HCT116 (cell line): Measurements from ENCODE around the gene MGME1. TPM values are rescaled to one million over a fixed set of nuclear protein-coding genes. Genes with fewer than 3 reads are reported as not detected.

Experiments
- ATAC-seq: fragments of 200-7000 bp; cut with Tn5 transposase; 2 replicates; pipeline ENCODE4 v1.9.1; 2020; ENCODE audit warnings: mild to moderate bottlenecking, moderate library complexity
- BruUV-seq: library from RNA; stranded (reverse); fragments of 400-500 nt; replicated peaks from 2 replicates; lab custom pipeline; 2021; lab: Mats Ljungman, UMichigan
- CTCF ChIA-PET: fragments of 300-600 bp; sonication (Branson Sonifier 250); formaldehyde crosslinking; loops from one replicate; lab custom pipeline; 2021; ENCODE audit warnings: antibody characterized with exemption; lab: Charles Lee
- POLR2A ChIA-PET: fragments of 300-600, 350-600 bp; sonication (Branson Sonifier 250); formaldehyde crosslinking; loops from one replicate; lab custom pipeline; 2021; ENCODE audit warnings: antibody characterized with exemption; lab: Charles Lee
- RAD21 ChIA-PET, 2 experiments: fragments of 300-600 bp; sonication (Branson Sonifier 250); formaldehyde crosslinking; loops; one replicate each; lab custom pipeline; 2023; ENCODE audit warnings: low total read pairs in 2 of 2; ENCODE audit not compliant: uncharacterized antibody in 2 of 2, unreplicated experiment in 2 of 2, low non-redundant PET in 1 of 2; lab: Charles Lee
- DNase-seq: peaks from one replicate; pipeline ENCODE4 v3.0.0-alpha.2; 2010; ENCODE audit warnings: low read depth, low spot score
- H2AFZ ChIP-seq: fragments of 200-600 bp; shearing (Covaris generic), sonication (generic); 2 replicates; pipeline ENCODE4 v1.6.1; 2017; ENCODE audit warnings: low read depth, mixed run types, mixed read lengths, antibody characterized with exemption, low read length; ENCODE audit not compliant: poor library complexity, severe bottlenecking
- H3K27ac ChIP-seq: 2 replicates; pipeline ENCODE4 v1.5.1; 2012; ENCODE audit warnings: low read depth, low read length
- H3K27me3 ChIP-seq: fragments of 200-600 bp; sonication (generic); 2 replicates; pipeline ENCODE4 v1.6.1; 2016; ENCODE audit warnings: mixed run types, low read length, mixed read lengths; ENCODE audit not compliant: insufficient read depth
- H3K36me3 ChIP-seq, 2 experiments: fragments of 200-500 bp in 1 of 2; fragments of 200-600 bp in 1 of 2; sonication (Bioruptor generic) in 1 of 2; sonication (generic) in 1 of 2; 2 replicates each; pipeline versions ENCODE4 v1.5.1 to v1.6.1; 2014 to 2016; ENCODE audit warnings: low read length in 2 of 2, inconsistent platforms in 1 of 2, mixed read lengths in 1 of 2, mixed run types in 1 of 2; ENCODE audit not compliant: insufficient read depth in 2 of 2, control insufficient read depth in 1 of 2
- H3K4me1 ChIP-seq, 2 experiments: fragments of 200-600 bp in 1 of 2; sonication (generic) in 1 of 2; 2 replicates each; pipeline versions ENCODE4 v1.5.1 to v1.6.1; 2012 to 2017; ENCODE audit warnings: low read length in 2 of 2, inconsistent platforms in 1 of 2, mild to moderate bottlenecking in 1 of 2, mixed read lengths in 1 of 2, mixed run types in 1 of 2, moderate library complexity in 1 of 2; ENCODE audit not compliant: insufficient read depth in 2 of 2, control insufficient read depth in 1 of 2
- H3K4me2 ChIP-seq: fragments of 200-600 bp; sonication (generic); 2 replicates; pipeline ENCODE4 v1.6.1; 2017; ENCODE audit warnings: mixed run types, low read length, mixed read lengths
- H3K4me3 ChIP-seq, 2 experiments: fragments of 200-600 bp in 1 of 2; sonication (generic) in 1 of 2; replicated peaks in 1 of 2; 2 replicates each; pipeline ENCODE4 v1.5.1; 2011 to 2016; ENCODE audit warnings: low read length in 2 of 2, control low read depth in 1 of 2, low read depth in 1 of 2, mild to moderate bottlenecking in 1 of 2, mixed read lengths in 1 of 2, mixed run types in 1 of 2
- H3K79me2 ChIP-seq: fragments of 200-600 bp; sonication (generic); 2 replicates; pipeline ENCODE4 v1.6.1; 2017; ENCODE audit warnings: mild to moderate bottlenecking, mixed run types, low read length, moderate library complexity, mixed read lengths; ENCODE audit not compliant: insufficient read depth
- H3K9ac ChIP-seq: fragments of 200-600 bp; sonication (generic); 2 replicates; pipeline ENCODE4 v1.6.1; 2016; ENCODE audit warnings: low read length, mixed read lengths
- H3K9me2 ChIP-seq: fragments of 200-600 bp; sonication (generic), shearing (Covaris generic); 2 replicates; pipeline ENCODE4 v1.6.1; 2017; ENCODE audit warnings: mixed run types, mild to moderate bottlenecking, moderate library complexity; ENCODE audit not compliant: insufficient read depth
- H3K9me3 ChIP-seq, 2 experiments: fragments of 200-500 bp in 1 of 2; fragments of 200-600 bp in 1 of 2; sonication (Bioruptor generic) in 1 of 2; sonication (generic) in 1 of 2; 2 replicates each; pipeline ENCODE4 v1.6.1; 2014 to 2017; ENCODE audit warnings: low read length in 2 of 2, mixed read lengths in 2 of 2, inconsistent platforms in 1 of 2, low read depth in 1 of 2, mild to moderate bottlenecking in 1 of 2, mixed run types in 1 of 2, moderate library complexity in 1 of 2; ENCODE audit not compliant: control insufficient read depth in 1 of 2, insufficient read depth in 1 of 2
- H4K20me1 ChIP-seq: fragments of 200-600 bp; sonication (generic), shearing (Covaris generic); 2 replicates; pipeline ENCODE4 v1.6.1; 2017; ENCODE audit warnings: mixed run types, mild to moderate bottlenecking, moderate library complexity; ENCODE audit not compliant: insufficient read depth
- CTCF ChIP-seq, 3 experiments: fragments of 200-600 bp in 1 of 3; sonication (generic) in 1 of 3; IDR thresholded peaks in 2 of 3; conservative IDR thresholded peaks in 1 of 3; 2 replicates each; pipeline ENCODE4 v1.5.1; 2012 to 2017; ENCODE audit warnings: low read depth in 2 of 3, low read length in 2 of 3, antibody characterized with exemption in 1 of 3, borderline replicate concordance in 1 of 3, control low read depth in 1 of 3, mild to moderate bottlenecking in 1 of 3, mixed read lengths in 1 of 3, mixed run types in 1 of 3, moderate library complexity in 1 of 3; ENCODE audit not compliant: insufficient read depth in 1 of 3
- POLR2A ChIP-seq: IDR thresholded peaks from 2 replicates; pipeline ENCODE4 v1.7.0; 2011; ENCODE audit warnings: borderline replicate concordance; ENCODE audit not compliant: insufficient read depth, insufficient read length; ENCODE audit errors: extremely low read depth
- POLR2AphosphoS5 ChIP-seq: IDR thresholded peaks from 2 replicates; pipeline ENCODE4 v1.6.1; 2011; ENCODE audit warnings: mild to moderate bottlenecking, low read depth, low read length, moderate library complexity
- RAD21 ChIP-seq: IDR thresholded peaks from 2 replicates; pipeline ENCODE4 v1.6.1; 2012; ENCODE audit warnings: low read depth, mild to moderate bottlenecking
- SRF ChIP-seq: IDR thresholded peaks from 2 replicates; pipeline ENCODE4 v1.6.1; 2012; ENCODE audit warnings: low read depth
- YY1 ChIP-seq: IDR thresholded peaks from 2 replicates; pipeline ENCODE4 v1.6.1; 2011; ENCODE audit warnings: low read length, low read depth, moderate library complexity, mild to moderate bottlenecking; ENCODE audit not compliant: insufficient replicate concordance; ENCODE audit errors: extremely low read depth
- ZBTB33 ChIP-seq: IDR thresholded peaks from 2 replicates; pipeline ENCODE4 v1.6.1; 2011; ENCODE audit warnings: mild to moderate bottlenecking, low read length, moderate library complexity; ENCODE audit not compliant: insufficient replicate concordance; ENCODE audit errors: extremely low read depth
- ZNF274 ChIP-seq: fragments of 200-500 bp; sonication (Bioruptor generic); IDR thresholded peaks from 2 replicates; pipeline ENCODE4 v1.6.1; 2014; ENCODE audit warnings: mild to moderate bottlenecking, low read depth, low read length, inconsistent platforms
- intact Hi-C: fragments of 100-400 bp; cut with micrococcal nuclease; formaldehyde crosslinking; loops from 2 replicates; pipeline ENCODE4 v1.10.0; 2022
- total RNA-seq: library from RNA; stranded (reverse); gene quantifications from one replicate; pipeline ENCODE4 v1.2.1, GENCODE V29; 2021; ENCODE audit not compliant: unreplicated experiment
- TF ChIP-seq, protein P1 (sequence below): IDR thresholded peaks from 2 replicates; pipeline ENCODE4 v1.6.1; 2012; ENCODE audit warnings: low read depth

Gene MGME1
- total RNA-seq, 1 experiment from 2014 or later, result 37.1 TPM

- TF ChIP-seq POLR2AphosphoS5, result no peak
Measured at GRCh38 chr20:17936761-17937732, 31.8 kb upstream of the MGME1 start (continued).

- Histone ChIP-seq H3K4me2 (no peak overlapping the region), H2AFZ (no peak overlapping the region), H3K9me3 (no peaks in the 10 kb centered on the region), H3K9ac (no peak overlapping the region), H3K4me3 (no peak overlapping the region), H3K9me2 (no peaks in the 10 kb centered on the region), H3K4me1 (peaks cover 0 to 11% of the 10 kb centered on the region in 2 experiments; a peak in 1 of 4 replicates), H3K79me2 (0 out of 2 replicates have a peak, but pooled peaks cover 3% of the 10 kb centered on the region), H3K27me3 (no peaks in the 10 kb centered on the region), H4K20me1 (peaks cover 4% of the 10 kb centered on the region; the same call in 1 of the 2 replicates), H3K27ac (peak overlapping the region; percentile 24; the same call in 1 of the 2 replicates), H3K36me3 (peaks cover 22 to 26% of the 10 kb centered on the region in 2 experiments)
- ATAC-seq, result peak; percentile 85
- intact Hi-C loops, result loop anchor here (1.0 to 5.0 kb wide), 4 partner anchors 258 to 434 kb away; no protein-coding TSS in a partner anchor
- no TSS peak for BruUV-seq
- peak; percentile 22 for DNase-seq
- ChIA-PET POLR2A (interaction anchor here (1.0 kb wide), 1 partner anchor 257 kb away, joined by 3 read pairs; the partner anchor contains the start of gene RRBP1), RAD21 (interaction anchor here in 1 of 2 experiments (0.6 kb wide), 1 partner anchor 402 kb away, joined by 3 read pairs; no protein-coding TSS in a partner anchor), CTCF (interaction anchor here (0.9 to 2.4 kb wide), 10 partner anchors 27 to 434 kb away, joined by 3 to 18 read pairs (median 5); partner anchors contain the start of gene RRBP1)
- TF ChIP-seq YY1 (no peak), RAD21 (peak; percentile 88), CTCF (IDR thresholded peaks at IDR 0.05 in 2 of 3, conservative IDR thresholded peaks at IDR 0.05 in 1 of 3; ENCODE audit: borderline replicate concordance in 1 of 3, insufficient read depth in 1 of 3, low read depth in 2 of 3, low read length in 2 of 3) (peak; percentile 66 to 95 (median 92); a peak in 5 of 6 replicates), ZBTB33 (no peak), POLR2A (no peak), ZNF274 (no peak), POLR2AphosphoS5 (peak; percentile 34; the same call in 1 of the 2 replicates), SRF (no peak)
- TF ChIP-seq, protein P1, sequence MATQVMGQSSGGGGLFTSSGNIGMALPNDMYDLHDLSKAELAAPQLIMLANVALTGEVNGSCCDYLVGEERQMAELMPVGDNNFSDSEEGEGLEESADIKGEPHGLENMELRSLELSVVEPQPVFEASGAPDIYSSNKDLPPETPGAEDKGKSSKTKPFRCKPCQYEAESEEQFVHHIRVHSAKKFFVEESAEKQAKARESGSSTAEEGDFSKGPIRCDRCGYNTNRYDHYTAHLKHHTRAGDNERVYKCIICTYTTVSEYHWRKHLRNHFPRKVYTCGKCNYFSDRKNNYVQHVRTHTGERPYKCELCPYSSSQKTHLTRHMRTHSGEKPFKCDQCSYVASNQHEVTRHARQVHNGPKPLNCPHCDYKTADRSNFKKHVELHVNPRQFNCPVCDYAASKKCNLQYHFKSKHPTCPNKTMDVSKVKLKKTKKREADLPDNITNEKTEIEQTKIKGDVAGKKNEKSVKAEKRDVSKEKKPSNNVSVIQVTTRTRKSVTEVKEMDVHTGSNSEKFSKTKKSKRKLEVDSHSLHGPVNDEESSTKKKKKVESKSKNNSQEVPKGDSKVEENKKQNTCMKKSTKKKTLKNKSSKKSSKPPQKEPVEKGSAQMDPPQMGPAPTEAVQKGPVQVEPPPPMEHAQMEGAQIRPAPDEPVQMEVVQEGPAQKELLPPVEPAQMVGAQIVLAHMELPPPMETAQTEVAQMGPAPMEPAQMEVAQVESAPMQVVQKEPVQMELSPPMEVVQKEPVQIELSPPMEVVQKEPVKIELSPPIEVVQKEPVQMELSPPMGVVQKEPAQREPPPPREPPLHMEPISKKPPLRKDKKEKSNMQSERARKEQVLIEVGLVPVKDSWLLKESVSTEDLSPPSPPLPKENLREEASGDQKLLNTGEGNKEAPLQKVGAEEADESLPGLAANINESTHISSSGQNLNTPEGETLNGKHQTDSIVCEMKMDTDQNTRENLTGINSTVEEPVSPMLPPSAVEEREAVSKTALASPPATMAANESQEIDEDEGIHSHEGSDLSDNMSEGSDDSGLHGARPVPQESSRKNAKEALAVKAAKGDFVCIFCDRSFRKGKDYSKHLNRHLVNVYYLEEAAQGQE, result no peak
Measured at GRCh38 chr20:17938871-17939619, 29.8 kb upstream of the MGME1 start.
